PC-9 (cell line): ENCODE results near the gene PJVK.

Source experiments
- CTCF ChIP-seq: fragments of 200-600 bp; sonication (generic); conservative IDR thresholded peaks from 2 replicates; pipeline ENCODE4 v1.6.1; 2017; ENCODE audit warnings: mixed run types, antibody characterized with exemption, mild to moderate bottlenecking, moderate library complexity
- EZH2 ChIP-seq: fragments of 200-600 bp; sonication (generic); IDR thresholded peaks from 2 replicates; pipeline ENCODE4 v1.8.0; 2017; ENCODE audit warnings: antibody characterized with exemption, low read depth

GRCh38 chr2:178510384-178510783, 59.2 kb downstream of the PJVK start:
- TF ChIP-seq CTCF (no peak), EZH2 (no peak)
